Testis (tissue), 2 donors: Measurements from ENCODE around the gene MRPS34.

ENCODE experiments used
- CTCF ChIP-seq, 3 experiments: fragments of 450-650 bp in 2 of 3; fragments of 200-600 bp in 1 of 3; sonication (generic) in 1 of 3; IDR thresholded peaks; one replicate each; pipeline ENCODE4 v1.5.1; 2016 to 2019; ENCODE audit warnings: antibody characterized with exemption in 3 of 3, mild to moderate bottlenecking in 2 of 3, moderate library complexity in 1 of 3
- POLR2A ChIP-seq: fragments of 450-650 bp; IDR thresholded peaks from one replicate; pipeline ENCODE4 v1.6.1; 2017; ENCODE audit warnings: antibody characterized with exemption, mild to moderate bottlenecking, moderate library complexity

GRCh38 chr16:1766701-1767100, 6.2 kb downstream of the MRPS34 start:
- TF ChIP-seq CTCF (IDR thresholded peaks at IDR 0.05) (no peak), POLR2A (no peak)
